ENCODE measurements around the gene LDB3. TPM values are rescaled to one million over a fixed set of nuclear protein-coding genes. Genes with fewer than 3 reads are reported as not detected.

The LDB3 gene
- total and polyA plus RNA-seq, 2 of the 8 experiments (the other 6 are each of a cell fraction or from before 2014, with no cell fraction given): 0.20 to 0.43 TPM

DNA sequence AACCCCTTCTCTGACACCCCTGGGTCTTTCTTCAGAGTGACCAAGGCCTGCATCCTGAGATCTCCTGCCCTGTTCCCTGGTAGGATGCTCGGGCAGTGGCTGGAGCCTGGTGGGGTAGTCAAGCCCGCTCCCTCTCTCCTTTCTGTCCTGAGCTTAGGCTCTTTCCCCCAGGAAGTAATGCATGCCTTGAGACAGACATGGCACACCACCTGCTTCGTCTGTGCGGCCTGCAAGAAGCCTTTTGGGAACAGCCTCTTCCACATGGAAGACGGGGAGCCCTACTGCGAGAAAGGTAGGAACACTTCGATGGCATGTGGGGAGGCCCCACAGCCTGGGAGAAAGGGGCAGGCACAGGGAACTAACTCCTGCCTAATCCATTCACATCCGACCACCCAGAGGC lies 50.2 kb downstream of the LDB3 start (continued):
- TF ChIP-seq, protein P1, sequence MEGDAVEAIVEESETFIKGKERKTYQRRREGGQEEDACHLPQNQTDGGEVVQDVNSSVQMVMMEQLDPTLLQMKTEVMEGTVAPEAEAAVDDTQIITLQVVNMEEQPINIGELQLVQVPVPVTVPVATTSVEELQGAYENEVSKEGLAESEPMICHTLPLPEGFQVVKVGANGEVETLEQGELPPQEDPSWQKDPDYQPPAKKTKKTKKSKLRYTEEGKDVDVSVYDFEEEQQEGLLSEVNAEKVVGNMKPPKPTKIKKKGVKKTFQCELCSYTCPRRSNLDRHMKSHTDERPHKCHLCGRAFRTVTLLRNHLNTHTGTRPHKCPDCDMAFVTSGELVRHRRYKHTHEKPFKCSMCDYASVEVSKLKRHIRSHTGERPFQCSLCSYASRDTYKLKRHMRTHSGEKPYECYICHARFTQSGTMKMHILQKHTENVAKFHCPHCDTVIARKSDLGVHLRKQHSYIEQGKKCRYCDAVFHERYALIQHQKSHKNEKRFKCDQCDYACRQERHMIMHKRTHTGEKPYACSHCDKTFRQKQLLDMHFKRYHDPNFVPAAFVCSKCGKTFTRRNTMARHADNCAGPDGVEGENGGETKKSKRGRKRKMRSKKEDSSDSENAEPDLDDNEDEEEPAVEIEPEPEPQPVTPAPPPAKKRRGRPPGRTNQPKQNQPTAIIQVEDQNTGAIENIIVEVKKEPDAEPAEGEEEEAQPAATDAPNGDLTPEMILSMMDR (IDR thresholded peaks at IDR 0.05; ENCODE audit: control extremely low read depth in 1 of 3, insufficient read depth in 1 of 3, low read depth in 1 of 3, low read length in 3 of 3): no peak
- no peak for TF ChIP-seq EP300 (IDR thresholded peaks at IDR 0.05; ENCODE audit: borderline replicate concordance in 1 of 2, low read depth in 2 of 2, low read length in 2 of 2)
- TF ChIP-seq, protein P2, sequence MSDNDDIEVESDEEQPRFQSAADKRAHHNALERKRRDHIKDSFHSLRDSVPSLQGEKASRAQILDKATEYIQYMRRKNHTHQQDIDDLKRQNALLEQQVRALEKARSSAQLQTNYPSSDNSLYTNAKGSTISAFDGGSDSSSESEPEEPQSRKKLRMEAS (IDR thresholded peaks at IDR 0.05): no peak
- TF ChIP-seq CEBPB (IDR thresholded peaks at IDR 0.05; ENCODE audit: low read depth, low read length): no peak
- no peak for TF ChIP-seq JUN (IDR thresholded peaks at IDR 0.05; ENCODE audit: low read depth, low read length)
- TF ChIP-seq TBP (IDR thresholded peaks at IDR 0.05; ENCODE audit: low read depth, low read length): no peak
- no peak for TF ChIP-seq KDM5A (IDR thresholded peaks at IDR 0.05; ENCODE audit: low read length)
- TF ChIP-seq BRCA1 (IDR thresholded peaks at IDR 0.05; ENCODE audit: low read depth, low read length): no peak
- TF ChIP-seq NRF1 (IDR thresholded peaks at IDR 0.05; ENCODE audit: low read depth, low read length): no peak

All from H1 (cell line).